Right atrium auricular region (tissue), 2 donors: ENCODE measurements around the gene PRKAG2. TPM values are rescaled to one million over a fixed set of nuclear protein-coding genes. Genes with fewer than 3 reads are reported as not detected.
A peak's percentile ranks its signal among the peaks of the same experiment; 100 is the strongest.

ENCODE experiments used
- DNase-seq: peaks from one replicate; pipeline ENCODE4 v3.0.0-alpha.2; 2019; ENCODE audit warnings: low spot score
- H3K27ac ChIP-seq, 2 donors: fragments of 200-600 bp; sonication (generic); 1 replicate in 1 of 2; 2 replicates in 1 of 2; pipeline ENCODE4 v1.5.1; 2016 to 2019
- H3K27me3 ChIP-seq, 2 donors: fragments of 200-600 bp; sonication (generic); one replicate each; pipeline versions ENCODE4 v1.5.1 to v1.6.0; 2017 to 2019
- H3K36me3 ChIP-seq: fragments of 200-600 bp; sonication (generic); one replicate; pipeline ENCODE4 v1.5.1; 2016
- H3K4me1 ChIP-seq, 2 donors: fragments of 200-600 bp; sonication (generic); one replicate each; pipeline versions ENCODE4 v1.5.1 to v1.6.0; 2017 to 2019
- H3K4me3 ChIP-seq, 2 donors: fragments of 200-600 bp; sonication (generic); 1 replicate in 1 of 2; 2 replicates in 1 of 2; pipeline ENCODE4 v1.5.1; 2017 to 2019; ENCODE audit warnings: mild to moderate bottlenecking in 1 of 2, moderate library complexity in 1 of 2
- H3K9me3 ChIP-seq, 2 donors: fragments of 200-600 bp; sonication (generic); one replicate each; pipeline ENCODE4 v1.5.1; 2019
- total RNA-seq, 2 donors: library from RNA; depleted of rRNA; stranded (reverse); fragments of >200 nt; gene quantifications; one replicate each; pipeline ENCODE4 v1.1.0, GENCODE V29; 2016
- TF ChIP-seq, protein P1 (sequence below), 2 donors: fragments of 200-600 bp; sonication (generic); IDR thresholded peaks; one replicate each; pipeline ENCODE4 v1.5.1; 2019; ENCODE audit warnings: antibody characterized with exemption in 2 of 2

Gene PRKAG2
- total RNA-seq, 2 donors from 2014 or later: 133 to 177 TPM

DNA sequence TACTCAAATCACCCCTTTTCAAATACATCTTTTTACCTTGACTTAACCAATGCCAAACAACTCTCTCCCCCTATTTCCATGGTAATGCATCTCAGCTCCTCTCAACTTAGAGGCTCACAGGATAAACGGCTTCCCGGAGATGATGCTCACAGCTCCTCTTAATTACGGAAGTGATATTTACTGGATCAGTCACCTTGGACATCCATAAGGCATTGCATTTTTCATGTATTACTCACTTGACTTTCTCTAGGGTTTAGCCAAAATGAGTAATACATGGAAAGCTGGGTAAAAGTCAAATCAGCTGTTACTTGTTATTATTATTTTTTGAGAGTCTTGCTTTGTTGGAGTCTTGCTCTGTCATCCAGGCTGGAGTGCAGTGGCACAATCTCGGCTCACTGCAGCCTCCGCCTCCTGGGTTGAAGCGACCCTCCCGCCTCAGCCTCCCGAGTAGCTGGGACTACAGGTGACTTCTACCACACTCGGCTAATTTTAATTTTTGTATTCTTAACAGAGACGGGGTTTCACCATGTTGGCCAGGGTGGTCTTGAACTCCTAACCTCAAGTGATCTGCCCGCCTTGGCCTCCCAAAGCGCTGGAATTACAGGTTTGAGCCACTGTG is 283.9 kb downstream of the PRKAG2 start:
- H3K4me1 ChIP-seq: peaks cover 0 to 29% of the 10 kb centered on the region in 2 donors
- TF ChIP-seq, protein P1, sequence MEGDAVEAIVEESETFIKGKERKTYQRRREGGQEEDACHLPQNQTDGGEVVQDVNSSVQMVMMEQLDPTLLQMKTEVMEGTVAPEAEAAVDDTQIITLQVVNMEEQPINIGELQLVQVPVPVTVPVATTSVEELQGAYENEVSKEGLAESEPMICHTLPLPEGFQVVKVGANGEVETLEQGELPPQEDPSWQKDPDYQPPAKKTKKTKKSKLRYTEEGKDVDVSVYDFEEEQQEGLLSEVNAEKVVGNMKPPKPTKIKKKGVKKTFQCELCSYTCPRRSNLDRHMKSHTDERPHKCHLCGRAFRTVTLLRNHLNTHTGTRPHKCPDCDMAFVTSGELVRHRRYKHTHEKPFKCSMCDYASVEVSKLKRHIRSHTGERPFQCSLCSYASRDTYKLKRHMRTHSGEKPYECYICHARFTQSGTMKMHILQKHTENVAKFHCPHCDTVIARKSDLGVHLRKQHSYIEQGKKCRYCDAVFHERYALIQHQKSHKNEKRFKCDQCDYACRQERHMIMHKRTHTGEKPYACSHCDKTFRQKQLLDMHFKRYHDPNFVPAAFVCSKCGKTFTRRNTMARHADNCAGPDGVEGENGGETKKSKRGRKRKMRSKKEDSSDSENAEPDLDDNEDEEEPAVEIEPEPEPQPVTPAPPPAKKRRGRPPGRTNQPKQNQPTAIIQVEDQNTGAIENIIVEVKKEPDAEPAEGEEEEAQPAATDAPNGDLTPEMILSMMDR (IDR thresholded peaks at IDR 0.05): no peak
- H3K9me3 ChIP-seq: no peaks in the 10 kb centered on the region
- peaks cover 22% of the 10 kb centered on the region for H3K36me3 ChIP-seq
- H3K27ac ChIP-seq: no peak overlapping the region
- no peaks in the 10 kb centered on the region for H3K27me3 ChIP-seq
- no peak for DNase-seq
- H3K4me3 ChIP-seq: no peak overlapping the region

DNA sequence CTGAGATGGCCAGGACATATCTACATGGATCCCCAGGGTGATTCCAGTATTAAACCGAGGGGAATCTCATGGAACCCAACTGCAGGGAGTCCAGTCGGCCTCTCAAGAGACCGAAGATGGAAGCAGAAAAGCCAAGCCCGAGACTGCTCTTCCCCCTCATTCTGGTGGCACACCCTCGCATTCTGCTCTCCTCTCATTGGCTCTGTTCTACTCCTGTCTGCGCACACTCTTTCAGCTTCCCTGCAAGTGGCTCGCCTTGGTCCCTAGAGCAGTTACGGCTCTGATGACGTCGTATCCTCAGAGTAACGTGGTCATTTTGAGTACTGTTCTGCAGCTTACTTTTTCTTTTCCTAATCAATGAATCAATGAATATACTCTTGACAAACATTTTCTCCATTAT is 284.6 kb downstream of the PRKAG2 start:
- H3K9me3 ChIP-seq: no peaks in the 10 kb centered on the region
- no peak for DNase-seq
- H3K27ac ChIP-seq: peak overlapping the region in 1 of 2 donors; percentile 14
- H3K4me3 ChIP-seq: no peak overlapping the region
- H3K4me1 ChIP-seq: peaks cover 0 to 28% of the 10 kb centered on the region in 2 donors
- H3K36me3 ChIP-seq: peaks cover 22% of the 10 kb centered on the region
- no peaks in the 10 kb centered on the region for H3K27me3 ChIP-seq
- TF ChIP-seq, protein P1 (IDR thresholded peaks at IDR 0.05): no peak

DNA sequence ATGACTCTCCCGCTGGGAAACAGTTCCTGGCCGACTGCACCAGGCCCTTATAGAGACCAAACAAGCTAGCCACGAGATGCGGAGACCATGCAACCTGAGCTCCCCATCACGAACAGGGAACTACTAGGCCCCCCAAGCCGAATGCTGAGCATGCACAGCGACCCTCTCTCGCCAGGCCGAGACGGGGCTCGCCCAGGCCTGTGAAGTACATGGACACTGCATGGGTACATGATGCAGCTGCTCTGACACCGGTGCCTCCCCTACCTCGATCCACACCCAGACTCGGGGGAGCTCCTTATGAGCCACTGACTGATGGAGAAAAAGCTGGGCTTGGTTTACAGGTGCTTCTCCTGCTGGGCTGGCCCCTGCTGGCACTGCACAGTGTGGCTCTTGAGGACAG is 285.0 kb downstream of the PRKAG2 start:
- no peaks in the 10 kb centered on the region for H3K27me3 ChIP-seq
- no peak for DNase-seq
- no peaks in the 10 kb centered on the region for H3K9me3 ChIP-seq
- H3K36me3 ChIP-seq: peaks cover 22% of the 10 kb centered on the region
- peaks cover 0 to 33% of the 10 kb centered on the region in 2 donors for H3K4me1 ChIP-seq
- TF ChIP-seq, protein P1 (IDR thresholded peaks at IDR 0.05): no peak
- H3K27ac ChIP-seq: peak overlapping the region in 1 of 2 donors; percentile 14
- H3K4me3 ChIP-seq: no peak overlapping the region

DNA sequence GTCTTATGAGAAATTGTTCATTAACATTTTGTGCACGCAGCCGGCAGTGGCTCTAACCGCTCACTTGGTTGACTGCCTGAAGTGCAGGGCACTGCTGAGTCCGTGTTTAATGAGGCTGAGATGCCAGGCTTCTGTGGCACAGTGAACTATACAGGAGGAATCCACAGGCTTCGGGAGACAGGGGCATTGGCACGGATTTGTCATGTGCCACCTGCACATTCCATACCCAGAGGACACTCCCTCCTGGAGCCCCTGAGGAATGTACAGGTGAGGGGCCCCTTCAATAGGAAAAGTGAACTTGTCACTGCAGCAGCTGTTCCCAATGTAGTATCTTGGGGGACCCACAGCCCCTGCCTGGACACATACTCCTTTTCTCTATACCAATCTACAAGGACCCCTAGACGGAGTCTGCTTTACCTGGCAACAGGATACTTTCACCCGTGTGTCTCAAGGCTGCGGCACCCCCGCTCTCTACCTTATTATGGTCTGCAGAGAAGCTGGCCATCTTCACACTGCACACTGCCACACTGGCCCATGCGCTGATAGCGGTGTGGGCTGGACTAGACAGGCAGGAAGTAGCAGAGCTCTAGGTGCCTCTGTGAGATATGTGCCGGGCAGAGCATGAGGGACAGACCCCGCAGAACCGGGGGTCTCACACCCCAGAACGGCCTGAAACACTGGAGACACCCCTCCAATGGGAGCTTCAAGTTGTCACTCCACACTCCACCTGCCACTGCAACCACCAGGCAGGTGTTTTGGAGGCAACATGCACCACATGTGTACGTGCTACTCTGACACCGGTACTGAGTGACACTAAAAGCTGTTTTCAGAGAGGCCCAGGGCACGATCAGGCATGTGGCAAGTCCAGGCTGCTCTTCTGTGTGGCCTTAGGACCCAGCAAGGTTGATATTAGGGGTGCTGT is 285.8 kb downstream of the PRKAG2 start:
- H3K27me3 ChIP-seq: no peaks in the 10 kb centered on the region
- TF ChIP-seq, protein P1 (IDR thresholded peaks at IDR 0.05): no peak
- H3K4me1 ChIP-seq: peaks cover 0 to 39% of the 10 kb centered on the region in 2 donors

DNA sequence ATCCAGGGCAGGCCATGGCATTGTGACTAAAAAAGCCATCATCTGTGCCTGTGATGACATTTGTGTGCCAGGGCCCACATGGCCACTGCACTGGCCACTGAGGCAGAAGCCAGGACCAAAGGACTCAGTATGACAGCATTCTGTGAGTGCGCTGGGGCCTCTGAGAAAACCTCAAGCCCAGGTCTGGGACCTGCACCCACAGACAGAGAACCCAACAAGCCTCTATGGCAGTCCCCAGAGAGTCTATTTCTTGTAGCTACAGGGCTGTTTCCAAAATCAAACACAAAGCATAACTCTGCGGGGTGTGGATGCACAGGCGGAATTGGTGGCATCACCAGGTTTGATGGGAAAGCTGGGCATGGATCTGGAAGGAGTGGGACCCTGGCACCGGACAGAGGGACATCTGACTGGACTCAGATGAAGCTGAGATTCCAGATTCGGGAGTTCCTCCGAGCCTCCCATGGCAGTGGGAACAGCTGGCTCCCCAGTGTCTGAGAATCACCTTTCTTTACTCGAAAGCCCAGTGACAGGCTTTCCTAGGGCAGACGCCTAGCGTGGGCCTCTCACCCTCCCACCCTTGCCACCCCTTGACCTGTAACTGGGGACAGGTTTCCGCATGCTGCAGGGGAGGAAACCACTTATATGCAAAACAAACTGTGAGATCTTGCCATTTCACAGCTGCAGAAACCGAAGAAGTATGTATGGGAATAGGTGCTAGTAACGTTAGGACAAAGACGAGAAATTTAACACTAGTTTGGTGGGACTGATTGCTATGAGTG is 286.7 kb downstream of the PRKAG2 start:
- peak overlapping the region in 1 of 2 donors; percentile 9 for H3K27ac ChIP-seq
- TF ChIP-seq, protein P1 (IDR thresholded peaks at IDR 0.05): no peak
- no peaks in the 10 kb centered on the region for H3K9me3 ChIP-seq
- H3K27me3 ChIP-seq: no peaks in the 10 kb centered on the region
- peaks cover 28% of the 10 kb centered on the region for H3K36me3 ChIP-seq
- no peak for DNase-seq
- H3K4me3 ChIP-seq: no peak overlapping the region
- H3K4me1 ChIP-seq: peaks cover 0 to 42% of the 10 kb centered on the region in 2 donors

More for the DNA sequence above, 285.8 kb downstream of the PRKAG2 start:
- Histone ChIP-seq H3K4me3 (no peak overlapping the region), H3K36me3 (peaks cover 22% of the 10 kb centered on the region), H3K27ac (peak overlapping the region in 1 of 2 donors; percentile 14), H3K9me3 (no peaks in the 10 kb centered on the region)
- DNase-seq: no peak
